OCI-LY7 (cell line): Measurements from ENCODE around the gene C2CD4C. TPM values are rescaled to one million over a fixed set of nuclear protein-coding genes. Genes with fewer than 3 reads are reported as not detected.
"Not testable (repeated sequence)": the region's sequence is repeated elsewhere in the genome, so short reads cannot be mapped to it uniquely, and the experiment has no call there.

Experiments
- BruUV-seq: library from RNA; stranded (reverse); fragments of 400-500 nt; replicated peaks from 2 replicates; lab custom pipeline; 2021; lab: Mats Ljungman, UMichigan
- CTCF ChIA-PET: fragments of 300-600 bp; sonication (Branson Sonifier 250); formaldehyde crosslinking; loops from one replicate; lab custom pipeline; 2022; ENCODE audit warnings: antibody characterized with exemption; ENCODE audit not compliant: unreplicated experiment; lab: Charles Lee
- POLR2A ChIA-PET: fragments of 300-600 bp; sonication (Branson Sonifier 250); formaldehyde crosslinking; loops from one replicate; lab custom pipeline; 2022; ENCODE audit warnings: antibody characterized with exemption; lab: Charles Lee
- DNase-seq: peaks from one replicate; pipeline ENCODE4 v3.0.0-alpha.2; 2015; ENCODE audit warnings: low spot score
- H2AFZ ChIP-seq: fragments of 200-600 bp; sonication (generic), shearing (Covaris generic); 2 replicates; pipeline ENCODE4 v1.6.1; 2014; ENCODE audit warnings: mild to moderate bottlenecking, antibody characterized with exemption, low read length, moderate library complexity
- H3K27ac ChIP-seq: fragments of 200-600 bp; sonication (generic); 2 replicates; pipeline ENCODE4 v1.5.1; 2014; ENCODE audit warnings: mixed run types, low read depth, mild to moderate bottlenecking, moderate library complexity, low read length, inconsistent platforms; ENCODE audit not compliant: poor library complexity, severe bottlenecking
- H3K36me3 ChIP-seq: fragments of 200-600 bp; sonication (generic); 2 replicates; pipeline ENCODE4 v1.6.1; 2014; ENCODE audit warnings: mild to moderate bottlenecking, antibody characterized with exemption, low read length, moderate library complexity, mixed read lengths; ENCODE audit not compliant: insufficient read depth
- H3K4me1 ChIP-seq: fragments of 200-600 bp; sonication (generic); 2 replicates; pipeline ENCODE4 v1.5.1; 2014; ENCODE audit warnings: mild to moderate bottlenecking, low read length; ENCODE audit not compliant: insufficient read depth, poor library complexity, severe bottlenecking
- H3K4me2 ChIP-seq: fragments of 200-600 bp; sonication (generic); 2 replicates; pipeline ENCODE4 v1.6.1; 2014; ENCODE audit warnings: mild to moderate bottlenecking, low read length
- H3K4me3 ChIP-seq: fragments of 200-600 bp; sonication (generic); 2 replicates; pipeline ENCODE4 v1.5.1; 2014; ENCODE audit warnings: mild to moderate bottlenecking, low read depth, low read length; ENCODE audit not compliant: poor library complexity, severe bottlenecking
- H3K79me2 ChIP-seq: fragments of 200-600 bp; sonication (generic); 2 replicates; pipeline ENCODE4 v1.6.1; 2016; ENCODE audit warnings: low read depth, mild to moderate bottlenecking, low read length, moderate library complexity, mixed read lengths; ENCODE audit not compliant: insufficient read depth
- H3K9me2 ChIP-seq: fragments of 200-600 bp; sonication (generic); 2 replicates; pipeline ENCODE4 v1.6.1; 2016; ENCODE audit warnings: mild to moderate bottlenecking, low read length, mixed read lengths; ENCODE audit not compliant: insufficient read depth
- H3K9me3 ChIP-seq: fragments of 200-600 bp; sonication (generic); 2 replicates; pipeline ENCODE4 v1.6.1; 2014; ENCODE audit warnings: mild to moderate bottlenecking, mixed run types, low read length, mixed read lengths
- H4K20me1 ChIP-seq: fragments of 200-600 bp; sonication (generic); 2 replicates; pipeline ENCODE4 v1.6.1; 2014; ENCODE audit warnings: mild to moderate bottlenecking, antibody characterized with exemption, low read length, moderate library complexity, mixed read lengths; ENCODE audit not compliant: insufficient read depth
- CTCF ChIP-seq: fragments of 200-600 bp; sonication (generic); conservative IDR thresholded peaks from 2 replicates; pipeline ENCODE4 v1.5.1; 2014; ENCODE audit warnings: mild to moderate bottlenecking, antibody characterized with exemption, low read length, moderate library complexity, mixed read lengths
- EZH2phosphoT487 ChIP-seq: fragments of 200-600 bp; sonication (generic); IDR thresholded peaks from 2 replicates; pipeline ENCODE4 v1.6.1; 2018; ENCODE audit warnings: low read depth, borderline replicate concordance, mild to moderate bottlenecking, mixed run types, antibody characterized with exemption, low read length, moderate library complexity, mixed read lengths
- intact Hi-C: fragments of 100-400 bp; cut with micrococcal nuclease; formaldehyde crosslinking; loops from one replicate; pipeline ENCODE4 v1.10.0; 2022; ENCODE audit not compliant: unreplicated experiment
- total RNA-seq, 2 experiments: library from RNA; depleted of rRNA in 1 of 2; stranded (reverse); fragments of >200 nt in 1 of 2; shearing (Covaris generic) in 1 of 2; gene quantifications; 2 replicates each; pipeline ENCODE4 v1.2.3, GENCODE V29; 2014 to 2022

The C2CD4C gene
- total RNA-seq, 2 experiments from 2014 or later, result 0.16 to 0.59 TPM

GRCh38 chr19:455031-455705 is 46.2 kb upstream of the C2CD4C start:
- Histone ChIP-seq H2AFZ (no peak overlapping the region), H3K79me2 (no peaks in the 10 kb centered on the region), H3K4me3 (no peak overlapping the region), H3K36me3 (no peaks in the 10 kb centered on the region), H3K4me2 (no peak overlapping the region), H3K27ac (no peak overlapping the region), H3K9me3 (0 out of 2 replicates have a peak, but pooled peaks cover 5% of the 10 kb centered on the region), H3K4me1 (no peaks in the 10 kb centered on the region), H3K9me2 (no peaks in the 10 kb centered on the region), H4K20me1 (no peaks in the 10 kb centered on the region)
- no peak for DNase-seq
- TF ChIP-seq CTCF (no peak), EZH2phosphoT487 (no peak)
- BruUV-seq, result no TSS peak
- POLR2A ChIA-PET, result interaction anchor here (0.6 kb wide), 1 partner anchor 621 kb away, joined by 4 read pairs; no protein-coding TSS in a partner anchor
- intact Hi-C loops, result no loop called here
- CTCF ChIA-PET, result no interaction called here

GRCh38 chr19:453606-454005 is 44.7 kb upstream of the C2CD4C start:
- Histone ChIP-seq H3K27ac (no peak overlapping the region), H3K9me3 (0 out of 2 replicates have a peak, but pooled peaks cover 5% of the 10 kb centered on the region), H3K4me3 (no peak overlapping the region), H3K79me2 (no peaks in the 10 kb centered on the region), H3K36me3 (no peaks in the 10 kb centered on the region), H3K4me1 (no peaks in the 10 kb centered on the region), H4K20me1 (no peaks in the 10 kb centered on the region), H3K9me2 (no peaks in the 10 kb centered on the region), H2AFZ (no peak overlapping the region), H3K4me2 (no peak overlapping the region)
- no peak for DNase-seq
- CTCF ChIA-PET, result no interaction called here
- POLR2A ChIA-PET, result no interaction called here
- BruUV-seq, result no TSS peak
- intact Hi-C loops, result no loop called here
- no peak for TF ChIP-seq EZH2phosphoT487
- TF ChIP-seq CTCF, result no peak

GRCh38 chr19:452829-453228 is 43.9 kb upstream of the C2CD4C start:
- no peak for DNase-seq
- Histone ChIP-seq H3K9me3 (0 out of 2 replicates have a peak, but pooled peaks cover 5% of the 10 kb centered on the region), H3K27ac (no peak overlapping the region), H3K4me2 (no peak overlapping the region), H3K4me3 (no peak overlapping the region), H3K4me1 (no peaks in the 10 kb centered on the region), H3K36me3 (no peaks in the 10 kb centered on the region), H2AFZ (no peak overlapping the region), H3K9me2 (no peaks in the 10 kb centered on the region), H4K20me1 (no peaks in the 10 kb centered on the region), H3K79me2 (no peaks in the 10 kb centered on the region)
- no TSS peak for BruUV-seq
- TF ChIP-seq CTCF (no peak), EZH2phosphoT487 (no peak)
- intact Hi-C loops, result no loop called here
- ChIA-PET POLR2A (no interaction called here), CTCF (no interaction called here)

- H3K4me3 ChIP-seq, H3K27ac ChIP-seq, H3K4me2 ChIP-seq, intact Hi-C loops, H2AFZ ChIP-seq, DNase-seq, H3K4me1 ChIP-seq, H3K9me3 ChIP-seq, BruUV-seq, H3K9me2 ChIP-seq, POLR2A ChIA-PET, CTCF ChIA-PET, H4K20me1 ChIP-seq, H3K36me3 ChIP-seq, H3K79me2 ChIP-seq: not testable (repeated sequence)
These were observed 42.0 kb upstream of the C2CD4C start for GRCh38 chr19:450912-451481.
